Ovary (tissue), 10 donors: ENCODE data around the gene RORB. TPM values are rescaled to one million over a fixed set of nuclear protein-coding genes. Genes with fewer than 3 reads are reported as not detected.
A peak's percentile ranks its signal among the peaks of the same experiment; 100 is the strongest.

Source experiments
- DNase-seq, 5 donors: peaks; one replicate each; pipeline ENCODE4 v3.0.0-alpha.2; 2019 to 2020
- H3K27ac ChIP-seq, 2 donors: fragments of 200-600 bp; one replicate each; pipeline versions ENCODE4 v1.5.1 to v1.8.0; 2019 to 2022
- H3K27me3 ChIP-seq: fragments of 200-600 bp; one replicate; pipeline ENCODE4 v1.8.0; 2022
- H3K36me3 ChIP-seq: fragments of 200-600 bp; sonication (generic); one replicate; pipeline ENCODE4 v1.5.1; 2019
- H3K4me1 ChIP-seq: one replicate; pipeline ENCODE4 v1.8.1; 2013; ENCODE audit warnings: mild to moderate bottlenecking, moderate library complexity; ENCODE audit not compliant: insufficient read depth
- H3K4me3 ChIP-seq: fragments of 200-600 bp; sonication (generic); one replicate; pipeline ENCODE4 v1.5.1; 2017
- H3K9me3 ChIP-seq, 2 donors: fragments of 200-600 bp in 1 of 2; sonication (generic) in 1 of 2; one replicate each; pipeline versions ENCODE4 v1.5.1 to v1.8.1; 2013 to 2019; ENCODE audit warnings: mild to moderate bottlenecking in 1 of 2, moderate library complexity in 1 of 2
- CTCF ChIP-seq, 3 donors: fragments of 450-650 bp in 2 of 3; fragments of 200-600 bp in 1 of 3; IDR thresholded peaks; one replicate each; pipeline versions ENCODE4 v1.5.1 to v1.8.0; 2016 to 2022; ENCODE audit warnings: antibody characterized with exemption in 3 of 3, mild to moderate bottlenecking in 1 of 3
- EP300 ChIP-seq: sonication (generic); formaldehyde crosslinking; IDR thresholded peaks from one replicate; pipeline ENCODE4 v1.6.1; 2017; ENCODE audit warnings: antibody characterized with exemption
- POLR2A ChIP-seq: fragments of 450-650 bp; IDR thresholded peaks from one replicate; pipeline ENCODE4 v1.6.1; 2017; ENCODE audit warnings: antibody characterized with exemption, mild to moderate bottlenecking, moderate library complexity
- WGBS, 3 donors: extraction: QIAGEN DNeasy Blood & Tissue Kit in 1 of 3; methylation state at CpG; one replicate each; pipeline versions ENCODE4 v1.1.5 to v1.1.7; 2013 to 2017; 5-methylcytosine and 5-hydroxymethylcytosine counted together
- intact Hi-C, 4 donors: fragments of 100-400 bp; cut with DNase I; formaldehyde crosslinking; loops; one replicate each; pipeline versions ENCODE4 v1.11.0 to v1.15.1; 2022 to 2023
- long read RNA-seq, 3 donors: library from polyadenylated mRNA in 2 of 3; unstranded in 2 of 3; transcript quantifications; one replicate each; pipeline ENCODE4 v2.0.0 and lab custom pipeline, GENCODE V29; 2021 to 2026
- polyA plus RNA-seq, 2 donors: library from polyadenylated mRNA; stranded (reverse); fragments of 200-250 nt in 1 of 2; fragments of 350-450 nt in 1 of 2; fragmentation: Illumina TruSeq in 1 of 2; extraction: RNeasy Lipid Tissue Mini Kit (QIAGEN cat#74804) in 1 of 2; gene quantifications; one replicate each; pipeline ENCODE4 v1.2.3, GENCODE V29; 2013 to 2014
- total RNA-seq, 7 donors: library from RNA; depleted of rRNA in 2 of 7; stranded (reverse); fragments of >200 nt in 2 of 7; fragmentation: NEBNext Ultra II Directional in 3 of 7; extraction: Animal tissue kit (Norgen Biotek cat#: 25700) in 3 of 7; gene quantifications; one replicate each; pipeline versions ENCODE4 v1.1.0 to v1.2.4, GENCODE V29; 2016 to 2023
- donor health status: DM: no; HTN: no; CAD: no; lungs with moderate emphysema.
- donor health status: DM: no; HTN: no; CAD: no.
- donor health status: Bipolar disorder and iron deficiency.
- donor health status: DM: yes; HTN: yes; CAD: no.
- donor health status: DM: no; HTN: no; CAD: no.
- donor health status: DM: yes; HTN: yes; CAD: no.

RORB gene
- total RNA-seq (1 to 10 TPM in 1 of 7 donors, under 1 TPM in 6; 0.08 to 1.0 (median 0.53) TPM), polyA plus RNA-seq (under 1 TPM; 0.10 to 0.60 TPM)
- long read RNA-seq, donor 1 = 0 reads
- long read RNA-seq, donor 2 = 0 reads
- long read RNA-seq, donor 3 = 0 reads

- Histone ChIP-seq H3K27me3 (no peaks in the 10 kb centered on the region), H3K4me1 (peaks cover 14% of the 10 kb centered on the region), H3K36me3 (no peaks in the 10 kb centered on the region), H3K9me3 (no peaks in the 10 kb centered on the region), H3K27ac (no peak within 1 kb of the TSS), H3K4me3 (peak within 1 kb of the TSS; percentile 43)
- peak in 2 of 5 donors; percentile 24 to 39 for DNase-seq
- TF ChIP-seq POLR2A (no peak), CTCF (IDR thresholded peaks at IDR 0.05) (no peak), EP300 (no peak)
- intact Hi-C loops = no loop called here
- 0 to 1% (median 1%) methylated on average over 49 to 50 of the region's 50 CpGs for WGBS, 3 donors
Measured at GRCh38 chr9:74496819-74497747, at the start of gene RORB. TSS of gene RORB (plus strand) at chr9:74497335. CDS start at chr9:74497977, 642 bp downstream.

DNA sequence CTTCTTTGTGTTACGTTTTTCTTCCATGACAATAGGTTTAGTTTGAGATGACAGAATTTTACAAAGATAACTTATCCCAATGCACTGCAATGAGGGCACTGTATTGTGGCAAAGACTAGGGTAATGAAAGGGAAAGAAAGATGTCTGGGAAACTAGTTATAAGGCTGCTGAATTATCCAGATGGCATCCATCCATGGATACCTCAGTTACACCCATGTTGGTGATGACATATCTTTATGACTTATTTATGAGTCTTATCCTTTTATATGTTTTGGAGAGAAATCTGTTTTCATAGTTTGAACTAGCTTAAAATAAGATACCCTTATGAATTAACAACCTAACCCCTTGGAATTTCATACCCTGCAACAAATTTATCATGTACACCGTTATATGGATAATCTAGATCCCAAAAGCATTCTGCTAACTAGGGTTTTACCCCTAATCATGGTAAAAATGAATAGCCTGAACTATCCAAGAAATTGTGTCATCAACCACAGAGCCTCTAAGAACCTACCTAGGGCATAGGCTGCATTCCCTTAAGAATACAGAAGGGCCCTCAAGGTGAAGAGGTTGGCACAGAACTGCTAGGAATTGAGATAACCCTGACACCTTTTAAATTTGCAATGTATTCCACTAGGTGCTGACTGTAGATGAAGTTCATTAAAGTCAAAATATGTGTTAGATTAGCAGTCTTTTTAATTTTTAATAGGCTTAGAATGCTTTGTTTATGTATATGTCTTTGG is 49.5 kb upstream of the RORB start:
- Histone ChIP-seq H3K4me1 (no peaks in the 10 kb centered on the region), H3K4me3 (no peak overlapping the region), H3K27me3 (peaks cover 2% of the 10 kb centered on the region), H3K27ac (no peak overlapping the region), H3K9me3 (no peaks in the 10 kb centered on the region), H3K36me3 (no peaks in the 10 kb centered on the region)
- intact Hi-C loops = no loop called here
- TF ChIP-seq POLR2A = no peak
- no peak for TF ChIP-seq CTCF (IDR thresholded peaks at IDR 0.05)
- no peak for TF ChIP-seq EP300
- WGBS, 3 donors = 42 to 75% (median 72%) methylated on average over 2 of the region's 2 CpGs
- DNase-seq = no peak

DNA sequence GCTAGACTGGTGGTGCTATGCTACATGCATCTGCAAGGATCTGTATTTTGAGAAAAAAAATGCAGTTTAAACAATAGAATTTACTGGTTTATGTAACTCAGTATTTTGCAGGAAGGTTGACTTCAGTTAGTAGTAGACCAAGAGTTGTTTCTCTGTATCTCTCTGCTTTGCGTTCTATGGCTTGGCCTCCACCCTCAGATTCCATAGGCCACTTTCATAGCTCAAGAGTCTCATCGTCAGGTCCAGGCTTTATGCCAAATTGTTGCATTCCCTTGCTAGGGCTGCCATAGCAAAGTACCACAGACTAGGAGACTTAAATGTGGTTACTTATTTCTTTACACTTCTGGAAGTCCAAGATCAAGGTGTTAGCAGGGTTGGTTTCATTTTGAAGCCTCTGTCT is 48.1 kb upstream of the RORB start:
- Histone ChIP-seq H3K27ac (no peak overlapping the region), H3K36me3 (no peaks in the 10 kb centered on the region), H3K9me3 (no peaks in the 10 kb centered on the region), H3K27me3 (peaks cover 2% of the 10 kb centered on the region), H3K4me3 (no peak overlapping the region), H3K4me1 (no peaks in the 10 kb centered on the region)
- 69 to 92% (median 75%) methylated on average over 2 of the region's 2 CpGs for WGBS, 3 donors
- TF ChIP-seq EP300 (no peak), POLR2A (no peak), CTCF (IDR thresholded peaks at IDR 0.05) (no peak)
- DNase-seq = no peak
- intact Hi-C loops = no loop called here

- TF ChIP-seq EP300 (no peak), CTCF (IDR thresholded peaks at IDR 0.05) (no peak), POLR2A (no peak)
- 49 to 61% (median 58%) methylated on average over 4 of the region's 4 CpGs for WGBS, 3 donors
- intact Hi-C loops = no loop called here
- H3K4me1 ChIP-seq = no peaks in the 10 kb centered on the region
- H3K27ac ChIP-seq = no peak overlapping the region
- H3K4me3 ChIP-seq = no peak overlapping the region
- H3K27me3 ChIP-seq = no peaks in the 10 kb centered on the region
- no peak for DNase-seq
- no peaks in the 10 kb centered on the region for H3K36me3 ChIP-seq
- no peaks in the 10 kb centered on the region for H3K9me3 ChIP-seq
Measured at GRCh38 chr9:74458832-74459231, 38.3 kb upstream of the RORB start.
